Thoracic aorta (tissue), 2 donors: ENCODE results near the gene IL6R. TPM values are rescaled to one million over a fixed set of nuclear protein-coding genes. Genes with fewer than 3 reads are reported as not detected.

Source experiments
- ATAC-seq: fragments of 150-250 bp; one replicate; pipeline ENCODE4 v1.8.0; 2017; ENCODE audit warnings: low read depth; ENCODE audit not compliant: insufficient number of reproducible peaks, low FRiP score
- DNase-seq: peaks from one replicate; pipeline ENCODE4 v3.0.0-alpha.2; 2020; ENCODE audit warnings: low spot score
- H3K27ac ChIP-seq, 2 donors: fragments of 200-600 bp; sonication (generic); 1 replicate in 1 of 2; 2 replicates in 1 of 2; pipeline ENCODE4 v1.5.1; 2016; ENCODE audit warnings: mild to moderate bottlenecking in 2 of 2, moderate library complexity in 2 of 2
- H3K27me3 ChIP-seq: fragments of 200-600 bp; sonication (generic); replicated peaks from 2 replicates; pipeline ENCODE4 v1.6.0; 2016; ENCODE audit warnings: mild to moderate bottlenecking; ENCODE audit not compliant: insufficient read depth
- H3K36me3 ChIP-seq: fragments of 200-600 bp; sonication (generic); one replicate; pipeline ENCODE4 v1.5.1; 2016
- H3K4me1 ChIP-seq, 2 donors: fragments of 200-600 bp; sonication (generic); 1 replicate in 1 of 2; 2 replicates in 1 of 2; pipeline versions ENCODE4 v1.5.1 to v1.6.0; 2016; ENCODE audit warnings: low read depth in 2 of 2, mild to moderate bottlenecking in 1 of 2; ENCODE audit not compliant: control insufficient read depth in 1 of 2
- H3K4me3 ChIP-seq: fragments of 200-600 bp; sonication (generic); 2 replicates; pipeline ENCODE4 v1.5.1; 2016; ENCODE audit warnings: mild to moderate bottlenecking
- H3K9me3 ChIP-seq: fragments of 200-600 bp; sonication (generic); 2 replicates; pipeline ENCODE4 v1.5.1; 2016
- CTCF ChIP-seq: fragments of 200-600 bp; sonication (generic); IDR thresholded peaks from one replicate; pipeline ENCODE4 v1.5.1; 2019; ENCODE audit warnings: antibody characterized with exemption
- total RNA-seq, 2 donors: library from RNA; depleted of rRNA; stranded (reverse); fragments of >200 nt; gene quantifications; one replicate each; pipeline versions ENCODE4 v1.1.0 to v1.2.3, GENCODE V29; 2016

Gene IL6R
- total RNA-seq, 2 donors from 2014 or later: 25.8 to 48.3 TPM

- no peak for ATAC-seq
- DNase-seq: no peak
- no peak overlapping the region for H3K4me3 ChIP-seq
- H3K27ac ChIP-seq: no peak overlapping the region
- H3K27me3 ChIP-seq: peaks cover 3% of the 10 kb centered on the region
- no peaks in the 10 kb centered on the region for H3K9me3 ChIP-seq
- no peaks in the 10 kb centered on the region for H3K36me3 ChIP-seq
- H3K4me1 ChIP-seq: no peaks in the 10 kb centered on the region
- TF ChIP-seq CTCF: no peak
Observed at GRCh38 chr1:154514066-154514553, 109.0 kb downstream of the IL6R start.

GRCh38 chr1:154517661-154518060 lies 112.5 kb downstream of the IL6R start:
- TF ChIP-seq CTCF: no peak
- DNase-seq (no peak), ATAC-seq (no peak)
- no peaks in the 10 kb centered on the region for H3K36me3 ChIP-seq
- H3K9me3 ChIP-seq: no peaks in the 10 kb centered on the region
- no peaks in the 10 kb centered on the region for H3K4me1 ChIP-seq
- no peak overlapping the region for H3K4me3 ChIP-seq
- H3K27me3 ChIP-seq: no peaks in the 10 kb centered on the region
- no peak overlapping the region for H3K27ac ChIP-seq

Other genes with a start within 250 kb of the IL6R start
- gene TPM3, start 213.2 kb upstream of the IL6R start, total RNA-seq: 100 to 1,000 TPM; 146 to 331 TPM
- gene CFAP141, start 199.0 kb upstream of the IL6R start, total RNA-seq: not detected
- 100 to 1,000 TPM in 1 of 2 donors, 10 to 100 TPM in 1; 92.1 to 119 TPM for gene UBAP2L, start 184.4 kb upstream of the IL6R start, total RNA-seq
- 10 to 100 TPM; 82.4 to 91.4 TPM for gene HAX1, start 132.7 kb upstream of the IL6R start, total RNA-seq
- gene AQP10, start 84.2 kb upstream of the IL6R start, total RNA-seq: not detected
- gene ATP8B2, start 79.8 kb upstream of the IL6R start, total RNA-seq: 100 to 1,000 TPM; 190 to 291 TPM
- 10 to 100 TPM in 1 of 2 donors, 1 to 10 TPM in 1; 1.1 to 28.0 TPM for gene TDRD10, start 96.9 kb downstream of the IL6R start, total RNA-seq
- 10 to 100 TPM in 1 of 2 donors, 1 to 10 TPM in 1; 6.1 to 15.2 TPM for gene SHE, start 97.1 kb downstream of the IL6R start, total RNA-seq
- 10 to 100 TPM; 28.4 to 49.5 TPM for gene UBE2Q1, start 153.3 kb downstream of the IL6R start, total RNA-seq
- not detected for gene CHRNB2, start 162.4 kb downstream of the IL6R start, total RNA-seq
- 100 to 1,000 TPM in 1 of 2 donors, 10 to 100 TPM in 1; 86.1 to 149 TPM for gene ADAR, start 202.8 kb downstream of the IL6R start, total RNA-seq